Cerebellar cortex (tissue), 1 donor: ENCODE data around the gene MACROD1.

Experiments
- DNase-seq: peaks from one replicate; pipeline ENCODE4 v3.0.0-alpha.2; 2015; ENCODE audit warnings: low spot score

MACROD1 gene

DNA sequence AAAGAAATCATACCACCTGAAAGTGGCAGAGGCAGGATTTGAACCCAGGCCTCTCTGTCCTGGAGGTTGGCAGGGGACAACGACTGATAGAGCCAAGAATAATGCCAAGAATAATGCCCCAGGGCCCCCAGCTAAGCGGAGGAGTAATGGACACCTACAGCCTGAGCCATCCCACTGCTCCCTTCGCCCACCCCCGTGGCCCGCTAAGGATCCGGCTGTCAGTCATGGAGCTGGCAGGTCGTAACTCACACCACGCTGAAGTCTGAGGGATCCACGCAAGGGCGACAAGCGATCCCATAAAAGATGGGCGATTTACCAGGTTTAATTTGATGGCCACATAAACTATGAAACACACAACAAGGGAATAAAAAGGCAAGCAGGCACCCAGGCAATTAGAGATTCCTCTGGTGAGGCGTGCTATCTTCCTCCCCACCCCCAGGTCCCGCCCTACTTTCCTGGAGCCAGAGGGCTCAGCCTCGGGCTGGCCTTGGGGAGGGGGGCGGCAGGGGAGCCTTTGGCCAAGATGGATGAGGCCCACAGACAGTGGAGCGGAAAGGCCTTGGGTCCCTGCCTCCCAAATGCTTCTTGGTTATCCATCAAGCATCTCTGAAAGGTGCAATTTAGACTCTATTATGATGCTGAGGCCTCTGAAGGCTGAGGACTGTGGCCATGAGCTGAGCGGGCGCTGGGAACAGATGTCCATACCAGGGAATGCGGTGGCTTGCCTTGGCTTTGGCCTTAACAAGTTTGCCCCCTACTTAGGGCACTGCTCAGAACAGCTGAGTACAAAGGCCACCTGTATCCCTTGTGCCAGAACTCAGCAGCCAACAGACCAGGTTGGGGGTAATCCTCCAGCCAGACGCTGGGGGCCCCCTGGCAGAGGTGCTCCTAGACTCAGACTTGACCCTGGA is 55.2 kb downstream of the MACROD1 start:
- DNase-seq, result no peak

GRCh38 chr11:64109332-64109731 is 56.6 kb downstream of the MACROD1 start:
- DNase-seq, result no peak

GRCh38 chr11:64107303-64107702 is 58.6 kb downstream of the MACROD1 start:
- no peak for DNase-seq

DNA sequence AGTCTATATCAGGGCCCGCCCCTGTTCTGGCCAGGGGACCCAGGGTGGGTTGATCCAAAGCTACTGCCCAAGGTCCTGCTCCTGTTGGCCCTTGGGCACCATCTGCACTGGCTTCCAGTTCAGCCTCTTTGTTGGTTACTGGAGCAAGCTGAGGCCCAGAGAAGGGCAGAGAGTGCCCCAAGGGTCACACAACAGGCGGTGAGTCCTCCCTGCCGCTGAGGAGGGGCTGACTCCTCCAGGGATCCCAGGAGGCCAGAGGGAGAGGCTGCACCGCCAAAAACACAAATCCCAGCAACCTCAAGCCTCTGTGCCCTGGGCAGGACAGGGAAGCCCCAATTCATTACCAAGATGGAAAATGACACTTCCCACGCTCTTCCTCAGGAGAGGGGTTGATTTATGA is 61.3 kb downstream of the MACROD1 start:
- DNase-seq, result no peak

DNA sequence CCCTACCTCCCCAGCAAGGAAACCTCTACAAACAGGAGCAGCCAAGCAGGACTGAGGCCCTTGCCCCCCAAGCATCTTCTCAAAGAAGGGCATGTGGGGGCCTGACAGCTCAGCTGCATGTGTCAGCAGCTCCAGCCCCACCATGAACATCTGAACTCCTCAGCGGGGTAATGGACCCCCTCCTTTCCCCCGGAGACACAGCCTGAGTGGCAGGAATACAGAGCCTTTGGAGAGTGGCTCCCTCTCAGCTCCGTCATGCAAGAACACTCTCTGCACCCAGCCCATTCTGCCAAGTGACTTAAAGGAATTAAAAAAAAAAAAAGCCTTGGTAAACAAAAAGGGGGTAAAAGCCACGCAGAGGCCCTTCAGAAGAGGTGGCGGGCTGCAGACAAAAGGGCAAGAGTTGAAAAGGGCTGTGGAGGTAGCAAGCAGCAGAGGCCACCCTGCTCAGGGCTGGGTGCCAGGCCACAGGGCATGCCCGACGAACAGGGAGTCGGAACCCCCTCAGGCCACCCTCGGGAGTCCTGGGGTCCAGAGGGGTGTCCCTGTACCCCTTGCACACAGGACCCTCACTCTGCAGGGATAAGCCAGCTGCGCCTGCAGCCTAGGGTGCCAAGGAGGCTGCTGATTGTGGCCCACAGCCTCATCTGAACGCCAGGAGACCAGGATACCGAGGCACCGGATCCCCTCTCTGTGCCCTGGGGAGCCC is 62.5 kb downstream of the MACROD1 start:
- DNase-seq, result no peak

DNA sequence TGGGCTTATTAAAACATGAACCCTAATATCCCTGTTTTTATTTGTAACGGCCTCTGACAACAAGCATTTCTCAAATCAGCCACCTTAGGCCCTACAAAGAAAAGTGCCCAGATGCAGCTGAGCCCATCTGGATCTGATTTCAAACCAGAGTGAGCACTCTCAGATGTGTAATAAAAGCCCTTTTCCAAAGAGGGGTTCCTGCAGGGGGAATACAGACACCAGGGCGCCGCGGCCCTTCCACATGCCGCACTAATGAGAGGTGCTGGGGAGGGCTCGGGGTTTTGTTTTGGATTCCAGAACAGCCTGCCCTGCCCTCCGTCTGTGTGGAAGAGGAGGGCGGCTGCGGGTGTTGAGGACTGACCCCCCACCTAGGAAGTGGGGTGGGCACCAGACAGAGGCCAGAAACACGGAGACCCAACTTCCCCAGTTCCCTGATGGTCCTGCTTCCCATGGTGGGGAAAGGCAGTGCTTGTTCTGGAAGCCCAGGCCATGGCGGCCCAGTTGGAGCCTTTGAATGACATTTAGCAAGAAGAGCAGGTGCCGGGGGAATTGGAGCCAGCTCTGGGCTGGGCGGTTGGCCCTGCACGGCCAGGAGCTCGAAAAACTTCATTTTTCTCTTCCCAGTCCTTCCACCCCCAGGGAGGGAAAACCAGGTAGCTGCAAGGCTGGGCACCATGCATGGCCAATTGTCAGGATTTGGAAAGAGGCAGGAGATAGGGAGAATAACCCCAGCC is 63.7 kb downstream of the MACROD1 start:
- DNase-seq, result peak; percentile 50

GRCh38 chr11:64101461-64101860 is 64.5 kb downstream of the MACROD1 start:
- DNase-seq, result peak; percentile 41

- DNase-seq, result no peak
These were observed 65.0 kb downstream of the MACROD1 start for GRCh38 chr11:64100782-64101353.

- peak; percentile 52 for DNase-seq
These were observed 65.6 kb downstream of the MACROD1 start for GRCh38 chr11:64100360-64100759.

GRCh38 chr11:64099436-64099835 is 66.5 kb downstream of the MACROD1 start:
- no peak for DNase-seq

- no peak for DNase-seq
These were observed 67.5 kb downstream of the MACROD1 start for GRCh38 chr11:64098318-64098831.

- DNase-seq, result no peak
These were observed 68.2 kb downstream of the MACROD1 start for GRCh38 chr11:64097468-64098317.

DNA sequence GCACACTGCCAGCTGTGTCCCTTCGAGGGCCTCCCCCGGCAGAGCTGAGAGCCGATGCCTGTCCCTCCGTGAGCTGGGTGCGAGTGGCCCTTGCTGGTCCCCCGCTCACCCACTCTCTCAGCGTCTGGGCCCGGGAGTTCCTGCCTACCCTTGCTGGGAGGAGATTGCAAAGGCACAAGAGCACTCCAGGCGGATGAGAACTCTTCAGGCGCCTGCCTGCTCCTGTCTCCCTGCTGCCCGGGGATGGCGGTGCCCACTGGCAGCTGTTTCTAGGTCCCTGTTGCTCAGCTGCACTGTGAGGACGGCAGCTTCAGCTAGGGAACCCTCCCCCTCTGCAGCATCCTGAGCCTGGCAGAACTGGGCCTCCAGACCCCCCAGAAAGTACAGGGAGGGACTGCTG is 69.1 kb downstream of the MACROD1 start:
- DNase-seq, result no peak

DNA sequence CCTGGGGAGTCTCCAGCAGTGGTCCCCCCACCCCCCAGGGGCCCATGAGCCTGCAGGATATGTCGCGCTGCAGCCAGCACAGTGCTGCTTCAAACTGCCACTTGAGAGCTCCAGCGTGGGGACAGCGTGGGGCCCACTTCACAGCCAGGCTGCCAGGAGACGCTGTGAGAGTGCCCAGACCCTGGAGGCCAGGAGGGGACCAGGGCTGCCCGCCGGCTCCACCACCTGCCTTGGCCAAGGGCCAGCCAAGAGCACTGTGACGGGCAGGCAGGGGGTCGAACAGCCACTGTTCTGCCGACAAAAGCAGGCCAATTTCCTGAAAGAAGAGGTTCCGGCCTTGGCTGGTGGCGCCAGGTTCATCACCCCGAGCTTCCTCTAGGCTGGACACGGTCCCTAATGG is 70.0 kb downstream of the MACROD1 start:
- DNase-seq, result peak; percentile 68

DNA sequence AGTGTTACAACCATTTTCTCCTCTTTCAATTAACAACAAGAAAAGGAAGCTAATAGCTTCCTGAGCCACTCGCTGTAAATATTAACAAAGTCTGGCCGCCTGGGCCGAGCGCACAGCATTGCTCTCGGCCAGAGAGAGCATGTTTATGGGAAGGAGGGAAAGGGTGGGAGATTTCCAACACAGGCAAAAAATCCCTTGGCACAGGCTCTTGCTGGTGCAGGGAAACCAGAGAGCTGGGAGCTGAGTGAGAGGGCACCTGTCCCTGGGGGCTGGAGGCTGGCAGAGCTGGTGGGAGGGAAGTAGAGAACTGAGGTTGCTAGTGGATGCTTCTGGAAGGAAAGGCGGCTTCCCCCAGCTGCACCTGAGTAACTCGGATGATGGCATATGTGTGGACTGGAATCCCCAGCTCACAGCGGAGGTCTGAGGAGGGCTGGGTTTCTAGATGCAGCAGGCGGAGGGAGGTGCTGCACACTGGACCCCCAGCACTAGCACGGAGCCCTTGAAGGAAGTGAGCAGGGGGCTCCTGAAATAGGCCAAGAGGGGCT is 70.6 kb downstream of the MACROD1 start:
- DNase-seq, result no peak

DNA sequence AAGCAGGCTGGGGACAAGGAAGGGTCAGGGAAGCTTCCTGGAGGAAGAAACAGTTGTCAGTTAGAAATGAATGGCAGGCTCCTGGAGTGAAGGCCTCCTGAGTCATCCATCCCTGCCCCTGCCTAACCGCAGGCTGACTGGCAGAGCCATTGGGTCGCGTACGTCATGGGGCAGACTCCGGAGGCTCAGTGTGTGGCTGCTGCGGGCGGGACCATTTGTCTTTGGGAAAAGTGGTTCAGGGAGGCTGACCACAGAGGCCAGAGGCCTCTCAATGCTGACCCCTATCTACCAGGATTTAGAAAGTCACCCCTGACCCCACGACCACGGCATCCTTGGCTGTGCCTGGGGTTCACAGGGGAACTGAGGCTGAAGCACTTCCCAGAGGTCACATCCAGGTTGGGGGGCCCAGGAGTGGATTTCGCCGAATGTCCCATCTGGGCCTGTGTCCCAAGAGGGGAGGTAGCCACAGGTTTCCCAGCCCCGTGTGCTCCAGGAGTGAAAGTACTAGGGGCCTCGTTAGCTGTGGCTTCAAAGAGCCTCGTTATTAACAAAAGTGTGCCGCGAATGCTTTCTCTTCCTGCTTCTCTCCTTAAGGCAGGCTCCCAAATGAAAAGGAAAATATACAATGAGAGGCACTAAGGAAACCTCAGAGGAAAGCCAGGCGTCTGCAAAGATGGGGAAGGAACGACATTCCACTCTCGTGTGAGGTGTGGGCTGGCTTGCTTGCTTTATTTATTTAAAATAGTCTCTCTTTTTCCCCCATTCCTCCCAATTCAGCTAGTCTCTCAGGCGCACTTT is 71.3 kb downstream of the MACROD1 start:
- DNase-seq, result no peak

DNA sequence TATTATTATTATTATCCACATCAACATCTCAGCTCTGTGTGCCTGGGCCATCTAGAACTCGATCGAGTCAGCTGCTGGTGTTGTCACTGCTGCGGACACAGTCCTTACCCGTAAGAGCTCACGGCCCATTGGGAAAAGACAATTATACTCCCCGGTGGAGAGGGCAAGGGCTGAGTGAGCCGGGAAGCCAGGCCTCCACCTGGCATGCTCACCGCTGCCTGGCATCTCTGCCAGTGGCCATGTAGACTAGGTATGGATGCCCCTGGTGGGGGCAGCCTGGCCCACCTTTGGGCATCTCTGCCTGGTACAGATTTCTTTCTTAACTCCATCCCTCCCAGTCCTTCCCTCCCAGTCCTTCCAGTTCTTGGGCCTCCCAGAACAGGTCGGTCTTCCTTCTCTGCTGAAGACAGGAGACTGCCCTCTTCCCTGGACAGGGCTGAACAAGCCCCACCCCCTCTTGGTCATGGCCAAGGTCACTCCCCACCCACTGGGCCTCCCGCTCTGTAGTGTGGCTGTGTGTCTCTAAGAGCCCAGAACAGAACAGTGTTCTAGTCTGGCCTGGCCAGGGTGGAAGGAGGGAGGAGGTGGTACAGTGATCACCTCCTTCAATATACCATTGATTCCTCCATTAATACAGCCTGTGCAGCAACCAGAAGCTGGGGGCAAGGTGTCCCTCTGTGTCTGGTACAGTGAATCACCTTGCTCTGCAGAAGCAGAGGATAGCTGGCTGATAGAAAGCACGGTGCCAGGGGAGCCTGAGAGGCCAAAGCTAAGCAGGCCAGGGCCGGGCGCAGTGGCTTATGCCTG is 72.5 kb downstream of the MACROD1 start:
- DNase-seq, result no peak

GRCh38 chr11:64092761-64093136 is 73.2 kb downstream of the MACROD1 start:
- no peak for DNase-seq

DNA sequence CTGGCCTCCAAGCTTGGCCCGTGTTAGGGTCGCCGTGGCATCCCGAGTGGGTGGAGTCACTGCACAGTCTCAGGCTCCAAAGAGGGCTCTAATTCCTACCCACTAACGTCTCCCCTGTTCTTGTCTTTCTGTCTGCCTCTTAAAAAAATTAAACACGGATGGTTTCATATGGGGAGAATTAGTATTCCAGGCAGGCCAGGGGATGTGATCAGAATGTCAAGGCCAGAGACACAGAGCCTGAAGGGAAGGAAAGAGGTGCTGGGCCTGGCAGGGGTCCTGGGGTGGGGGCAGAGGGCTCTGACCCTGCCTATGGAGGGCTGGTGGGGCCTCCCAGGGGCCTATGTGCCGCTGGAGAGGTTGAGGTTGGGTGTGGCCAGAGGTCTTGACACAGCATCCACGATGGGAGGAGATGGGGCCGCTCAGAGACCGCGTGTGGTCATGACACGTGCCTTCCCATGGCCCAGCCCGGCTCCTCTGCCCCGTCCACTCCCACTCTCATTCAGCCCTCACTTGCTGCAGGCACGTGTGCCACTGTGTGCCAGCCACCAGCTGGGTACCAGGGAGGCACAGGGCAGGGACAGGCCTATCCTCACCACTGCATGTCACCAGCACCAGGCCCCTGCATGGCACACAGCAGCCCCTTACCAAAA is 73.7 kb downstream of the MACROD1 start:
- DNase-seq, result no peak
